ENCODE data around the gene SLCO3A1. TPM values are rescaled to one million over a fixed set of nuclear protein-coding genes. Genes with fewer than 3 reads are reported as not detected.

Gene SLCO3A1
- total and polyA plus RNA-seq, 4 donors, result 9.6 to 60.7 (median 34.4) TPM

GRCh38 chr15:91897585-91898372 is 44.3 kb downstream of the SLCO3A1 start:
- intact Hi-C loops (cut with DNase I), result no loop called here
- Histone ChIP-seq H3K4me1 (ENCODE audit: control insufficient read depth in 1 of 2, insufficient read depth in 2 of 2, low read length in 2 of 2) (no peaks in the 10 kb centered on the region), H3K36me3 (ENCODE audit: control insufficient read depth in 1 of 2, insufficient read depth in 2 of 2, low read length in 1 of 2) (no peaks in the 10 kb centered on the region), H3K4me3 (ENCODE audit: low read length in 2 of 2) (no peak overlapping the region), H3K27me3 (ENCODE audit: control insufficient read depth in 1 of 2, insufficient read depth in 2 of 2, low read length in 1 of 2) (no peaks in the 10 kb centered on the region), H3K9me3 (ENCODE audit: control insufficient read depth, low read length) (peaks cover 2% of the 10 kb centered on the region), H3K27ac (ENCODE audit: low read depth in 1 of 2, low read length in 2 of 2) (no peak overlapping the region)
- ATAC-seq (ENCODE audit: low FRiP score) (no peak), DNase-seq (no peak)
- 58 to 66% methylated on average over 14 of the region's 14 CpGs for whole genome bisulfite sequencing, 2 donors

- intact Hi-C loops (cut with DNase I), result no loop called here
- H3K4me3 ChIP-seq (ENCODE audit: low read length in 2 of 2), result no peak overlapping the region
- ATAC-seq (ENCODE audit: low FRiP score) (no peak), DNase-seq (no peak)
- H3K9me3 ChIP-seq (ENCODE audit: control insufficient read depth, low read length), result peaks cover 2% of the 10 kb centered on the region
- 93% methylated on average over 3 of the region's 3 CpGs for WGBS, 2 donors
- H3K27ac ChIP-seq (ENCODE audit: low read depth in 1 of 2, low read length in 2 of 2), result no peak overlapping the region
- H3K36me3 ChIP-seq (ENCODE audit: control insufficient read depth in 1 of 2, insufficient read depth in 2 of 2, low read length in 1 of 2), result no peaks in the 10 kb centered on the region
- H3K27me3 ChIP-seq (ENCODE audit: control insufficient read depth in 1 of 2, insufficient read depth in 2 of 2, low read length in 1 of 2), result no peaks in the 10 kb centered on the region
- H3K4me1 ChIP-seq (ENCODE audit: control insufficient read depth in 1 of 2, insufficient read depth in 2 of 2, low read length in 2 of 2), result no peaks in the 10 kb centered on the region
Observed at GRCh38 chr15:91898843-91899242, 45.3 kb downstream of the SLCO3A1 start.

DNA sequence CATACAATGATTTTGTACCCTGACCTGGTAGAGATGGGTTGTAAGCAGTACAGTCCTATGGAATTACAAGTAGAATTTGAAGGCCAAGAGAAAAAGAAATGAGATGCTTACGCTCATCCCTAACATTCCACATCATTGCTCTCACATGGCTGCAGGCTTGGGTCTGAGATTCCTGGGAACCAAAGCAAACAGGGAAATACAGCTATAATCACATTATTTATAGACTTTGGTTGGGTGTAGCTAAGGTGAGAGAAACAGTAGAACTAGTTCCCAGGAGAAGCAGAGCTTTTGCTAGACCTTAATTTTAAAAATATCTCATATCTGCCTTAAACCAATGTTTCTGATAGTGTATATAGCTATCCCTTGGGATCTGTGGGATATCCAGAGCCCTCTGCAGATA is 51.4 kb downstream of the SLCO3A1 start:
- Histone ChIP-seq H3K36me3 (ENCODE audit: control insufficient read depth in 1 of 2, insufficient read depth in 2 of 2, low read length in 1 of 2) (no peaks in the 10 kb centered on the region), H3K27ac (ENCODE audit: low read depth in 1 of 2, low read length in 2 of 2) (no peak overlapping the region), H3K4me1 (ENCODE audit: control insufficient read depth in 1 of 2, insufficient read depth in 2 of 2, low read length in 2 of 2) (peaks cover 0 to 3% of the 10 kb centered on the region in 2 donors), H3K9me3 (ENCODE audit: control insufficient read depth, low read length) (peaks cover 2% of the 10 kb centered on the region), H3K4me3 (ENCODE audit: low read length in 2 of 2) (no peak overlapping the region), H3K27me3 (ENCODE audit: control insufficient read depth in 1 of 2, insufficient read depth in 2 of 2, low read length in 1 of 2) (no peaks in the 10 kb centered on the region)
- ATAC-seq (ENCODE audit: low FRiP score) (no peak), DNase-seq (no peak)
- WGBS, 2 donors, result 96 to 97% methylated on average over 1 of the region's 1 CpG
- intact Hi-C loops (cut with DNase I), result no loop called here

GRCh38 chr15:91908391-91908790 is 54.9 kb downstream of the SLCO3A1 start:
- no peak for DNase-seq
- H3K36me3 ChIP-seq (ENCODE audit: control insufficient read depth in 1 of 2, insufficient read depth in 2 of 2, low read length in 1 of 2), result no peaks in the 10 kb centered on the region
- WGBS, 2 donors, result 92 to 98% methylated on average over 3 of the region's 3 CpGs
- no peaks in the 10 kb centered on the region for H3K27me3 ChIP-seq (ENCODE audit: control insufficient read depth in 1 of 2, insufficient read depth in 2 of 2, low read length in 1 of 2)
- no peaks in the 10 kb centered on the region for H3K9me3 ChIP-seq (ENCODE audit: control insufficient read depth, low read length)
- H3K4me3 ChIP-seq (ENCODE audit: low read length in 2 of 2), result no peak overlapping the region
- H3K27ac ChIP-seq (ENCODE audit: low read depth in 1 of 2, low read length in 2 of 2), result no peak overlapping the region
- ATAC-seq (ENCODE audit: low FRiP score), result no peak
- peaks cover 0 to 3% of the 10 kb centered on the region in 2 donors for H3K4me1 ChIP-seq (ENCODE audit: control insufficient read depth in 1 of 2, insufficient read depth in 2 of 2, low read length in 2 of 2)
- intact Hi-C loops (cut with DNase I), result no loop called here

DNA sequence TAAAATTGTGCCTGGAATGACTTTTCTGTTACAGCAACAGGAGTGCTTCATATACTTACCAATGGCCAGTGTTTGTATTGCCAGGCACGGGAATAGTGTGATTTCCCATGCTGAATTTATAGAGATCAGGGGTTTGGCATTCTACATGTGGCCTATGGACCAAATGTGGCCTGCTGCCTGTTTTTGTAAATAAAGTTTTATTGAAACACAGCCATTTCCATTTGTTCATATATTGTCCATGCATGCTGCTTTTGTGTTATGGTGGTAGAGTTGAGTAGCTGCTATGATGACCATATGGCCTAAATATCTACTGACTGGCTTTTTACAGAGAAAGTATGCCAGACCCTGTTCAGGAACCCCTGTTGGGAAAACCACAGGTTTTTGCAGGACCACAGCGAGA is 55.6 kb downstream of the SLCO3A1 start:
- DNase-seq, result no peak
- no peaks in the 10 kb centered on the region for H3K9me3 ChIP-seq (ENCODE audit: control insufficient read depth, low read length)
- no peak overlapping the region for H3K27ac ChIP-seq (ENCODE audit: low read depth in 1 of 2, low read length in 2 of 2)
- peaks cover 0 to 3% of the 10 kb centered on the region in 2 donors for H3K4me1 ChIP-seq (ENCODE audit: control insufficient read depth in 1 of 2, insufficient read depth in 2 of 2, low read length in 2 of 2)
- no peak overlapping the region for H3K4me3 ChIP-seq (ENCODE audit: low read length in 2 of 2)
- no peaks in the 10 kb centered on the region for H3K36me3 ChIP-seq (ENCODE audit: control insufficient read depth in 1 of 2, insufficient read depth in 2 of 2, low read length in 1 of 2)
- no peaks in the 10 kb centered on the region for H3K27me3 ChIP-seq (ENCODE audit: control insufficient read depth in 1 of 2, insufficient read depth in 2 of 2, low read length in 1 of 2)
- intact Hi-C loops (cut with DNase I), result no loop called here
- 97 to 98% methylated on average over 2 of the region's 2 CpGs for WGBS, 2 donors
- no peak for ATAC-seq (ENCODE audit: low FRiP score)

- Histone ChIP-seq H3K4me3 (ENCODE audit: low read length in 2 of 2) (no peak overlapping the region), H3K9me3 (ENCODE audit: control insufficient read depth, low read length) (no peaks in the 10 kb centered on the region), H3K4me1 (ENCODE audit: control insufficient read depth in 1 of 2, insufficient read depth in 2 of 2, low read length in 2 of 2) (peaks cover 0 to 3% of the 10 kb centered on the region in 2 donors), H3K27me3 (ENCODE audit: control insufficient read depth in 1 of 2, insufficient read depth in 2 of 2, low read length in 1 of 2) (no peaks in the 10 kb centered on the region), H3K36me3 (ENCODE audit: control insufficient read depth in 1 of 2, insufficient read depth in 2 of 2, low read length in 1 of 2) (no peaks in the 10 kb centered on the region), H3K27ac (ENCODE audit: low read depth in 1 of 2, low read length in 2 of 2) (no peak overlapping the region)
- DNase-seq, result no peak
- ATAC-seq (ENCODE audit: low FRiP score), result no peak
- 83 to 91% methylated on average over 7 of the region's 7 CpGs for WGBS, 2 donors
- intact Hi-C loops (cut with DNase I), result no loop called here
Observed at GRCh38 chr15:91909574-91909973, 56.1 kb downstream of the SLCO3A1 start.

- H3K9me3 ChIP-seq (ENCODE audit: control insufficient read depth, low read length), result no peaks in the 10 kb centered on the region
- peaks cover 0 to 2% of the 10 kb centered on the region in 2 donors for H3K36me3 ChIP-seq (ENCODE audit: control insufficient read depth in 1 of 2, insufficient read depth in 2 of 2, low read length in 1 of 2)
- intact Hi-C loops (cut with DNase I), result no loop called here
- no peak overlapping the region for H3K27ac ChIP-seq (ENCODE audit: low read depth in 1 of 2, low read length in 2 of 2)
- peaks cover 0 to 3% of the 10 kb centered on the region in 2 donors for H3K4me1 ChIP-seq (ENCODE audit: control insufficient read depth in 1 of 2, insufficient read depth in 2 of 2, low read length in 2 of 2)
- H3K27me3 ChIP-seq (ENCODE audit: control insufficient read depth in 1 of 2, insufficient read depth in 2 of 2, low read length in 1 of 2), result no peaks in the 10 kb centered on the region
- ATAC-seq (ENCODE audit: low FRiP score) (no peak), DNase-seq (no peak)
- no peak overlapping the region for H3K4me3 ChIP-seq (ENCODE audit: low read length in 2 of 2)
- WGBS, 2 donors, result 97% methylated on average over 7 of the region's 7 CpGs
Observed at GRCh38 chr15:91911844-91912243, 58.3 kb downstream of the SLCO3A1 start.

DNA sequence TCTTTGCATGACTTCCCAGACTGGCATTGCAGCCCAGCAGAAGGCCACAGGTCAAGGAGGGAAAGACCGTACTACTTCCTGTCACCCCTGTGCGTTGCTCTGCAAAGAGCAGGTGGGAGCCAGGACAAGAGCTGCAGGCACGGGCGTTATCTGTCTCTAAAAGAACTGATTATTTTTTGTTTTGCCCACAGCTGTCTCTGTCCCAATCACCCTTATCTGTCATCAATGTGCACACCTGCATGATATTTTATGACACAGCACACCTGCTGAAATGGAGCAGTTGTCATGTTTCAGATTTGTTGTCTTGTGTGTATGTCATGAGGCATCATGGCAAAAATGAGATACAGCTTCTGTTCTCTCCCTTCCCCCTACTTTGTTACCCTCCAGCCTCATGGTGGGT is 58.8 kb downstream of the SLCO3A1 start:
- 91% methylated on average over 4 of the region's 4 CpGs for WGBS, 2 donors
- H3K9me3 ChIP-seq (ENCODE audit: control insufficient read depth, low read length), result no peaks in the 10 kb centered on the region
- DNase-seq, result no peak

GRCh38 chr15:91913560-91913959 is 60.1 kb downstream of the SLCO3A1 start:
- Histone ChIP-seq H3K36me3 (ENCODE audit: control insufficient read depth in 1 of 2, insufficient read depth in 2 of 2, low read length in 1 of 2) (peaks cover 0 to 2% of the 10 kb centered on the region in 2 donors), H3K9me3 (ENCODE audit: control insufficient read depth, low read length) (no peaks in the 10 kb centered on the region), H3K4me1 (ENCODE audit: control insufficient read depth in 1 of 2, insufficient read depth in 2 of 2, low read length in 2 of 2) (peaks cover 0 to 3% of the 10 kb centered on the region in 2 donors), H3K4me3 (ENCODE audit: low read length in 2 of 2) (no peak overlapping the region), H3K27me3 (ENCODE audit: control insufficient read depth in 1 of 2, insufficient read depth in 2 of 2, low read length in 1 of 2) (no peaks in the 10 kb centered on the region), H3K27ac (ENCODE audit: low read depth in 1 of 2, low read length in 2 of 2) (no peak overlapping the region)
- ATAC-seq (ENCODE audit: low FRiP score), result no peak
- DNase-seq, result no peak
- WGBS, 2 donors, result 78 to 80% methylated on average over 6 of the region's 6 CpGs
- intact Hi-C loops (cut with DNase I), result no loop called here

More for the DNA sequence above, 58.8 kb downstream of the SLCO3A1 start:
- Histone ChIP-seq H3K4me1 (ENCODE audit: control insufficient read depth in 1 of 2, insufficient read depth in 2 of 2, low read length in 2 of 2) (peaks cover 0 to 3% of the 10 kb centered on the region in 2 donors), H3K27ac (ENCODE audit: low read depth in 1 of 2, low read length in 2 of 2) (no peak overlapping the region), H3K27me3 (ENCODE audit: control insufficient read depth in 1 of 2, insufficient read depth in 2 of 2, low read length in 1 of 2) (no peaks in the 10 kb centered on the region), H3K4me3 (ENCODE audit: low read length in 2 of 2) (no peak overlapping the region), H3K36me3 (ENCODE audit: control insufficient read depth in 1 of 2, insufficient read depth in 2 of 2, low read length in 1 of 2) (peaks cover 0 to 2% of the 10 kb centered on the region in 2 donors)
- intact Hi-C loops (cut with DNase I), result no loop called here
- ATAC-seq (ENCODE audit: low FRiP score), result no peak

Measured in aorta (tissue), 5 donors.